ENCODE results near the gene SS18L1.

SS18L1 gene

GRCh38 chr20:62156254-62156556 lies 12.6 kb downstream of the SS18L1 start:
- no peak for DNase-seq (ENCODE audit: low spot score)

- no peak for DNase-seq (ENCODE audit: low spot score)
Measured at GRCh38 chr20:62156592-62157386, 13.2 kb downstream of the SS18L1 start.

GRCh38 chr20:62157387-62158087 lies 14.0 kb downstream of the SS18L1 start:
- no peak for DNase-seq (ENCODE audit: low spot score)

- DNase-seq (ENCODE audit: low spot score): no peak
Measured at GRCh38 chr20:62158088-62158400, 14.5 kb downstream of the SS18L1 start.

- no peak for DNase-seq (ENCODE audit: low spot score)
Measured at GRCh38 chr20:62158541-62158940, 15.0 kb downstream of the SS18L1 start.

GRCh38 chr20:62159052-62159451 lies 15.5 kb downstream of the SS18L1 start:
- no peak for DNase-seq (ENCODE audit: low spot score)

GRCh38 chr20:62159839-62160238 lies 16.3 kb downstream of the SS18L1 start:
- DNase-seq (ENCODE audit: low spot score): no peak

- no peak for DNase-seq (ENCODE audit: low spot score)
Measured at GRCh38 chr20:62160253-62160652, 16.7 kb downstream of the SS18L1 start.

- DNase-seq (ENCODE audit: low spot score): no peak
Measured at GRCh38 chr20:62160876-62161275, 17.3 kb downstream of the SS18L1 start.

GRCh38 chr20:62161347-62161746 lies 17.8 kb downstream of the SS18L1 start:
- no peak for DNase-seq (ENCODE audit: low spot score)

GRCh38 chr20:62162765-62163484 lies 19.4 kb downstream of the SS18L1 start:
- DNase-seq (ENCODE audit: low spot score): no peak

GRCh38 chr20:62163485-62163865 lies 19.9 kb downstream of the SS18L1 start:
- DNase-seq (ENCODE audit: low spot score): no peak

GRCh38 chr20:62163986-62164762 lies 20.6 kb downstream of the SS18L1 start:
- DNase-seq (ENCODE audit: low spot score): no peak

GRCh38 chr20:62164879-62165761 lies 21.6 kb downstream of the SS18L1 start:
- DNase-seq (ENCODE audit: low spot score): no peak

- DNase-seq (ENCODE audit: low spot score): no peak
Measured at GRCh38 chr20:62165762-62166399, 22.3 kb downstream of the SS18L1 start.

GRCh38 chr20:62167474-62167873 lies 23.9 kb downstream of the SS18L1 start:
- no peak for DNase-seq (ENCODE audit: low spot score)

GRCh38 chr20:62168061-62168460 lies 24.5 kb downstream of the SS18L1 start:
- DNase-seq (ENCODE audit: low spot score): no peak

GRCh38 chr20:62168890-62169435 lies 25.4 kb downstream of the SS18L1 start:
- no peak for DNase-seq (ENCODE audit: low spot score)

GRCh38 chr20:62170536-62170935 lies 27.0 kb downstream of the SS18L1 start:
- DNase-seq (ENCODE audit: low spot score): no peak

- DNase-seq (ENCODE audit: low spot score): no peak
Measured at GRCh38 chr20:62171245-62171644, 27.7 kb downstream of the SS18L1 start.

- no peak for DNase-seq (ENCODE audit: low spot score)
Measured at GRCh38 chr20:62172666-62173065, 29.1 kb downstream of the SS18L1 start.
